Lower lobe of right lung (tissue), 2 donors: ENCODE measurements around the gene FFAR1. TPM values are rescaled to one million over a fixed set of nuclear protein-coding genes. Genes with fewer than 3 reads are reported as not detected.
A peak's percentile ranks its signal among the peaks of the same experiment; 100 is the strongest.

Experiments
- ATAC-seq, 2 donors: fragments of 200-7000 bp; cut with Tn5 transposase; one replicate each; pipeline ENCODE4 v1.9.1; 2020 to 2022; ENCODE audit warnings: mild to moderate bottlenecking in 2 of 2, moderate library complexity in 2 of 2
- DNase-seq: peaks from one replicate; pipeline ENCODE4 v3.0.0-alpha.2; 2020
- H3K27ac ChIP-seq: fragments of 200-600 bp; one replicate; pipeline ENCODE4 v1.8.0; 2022
- H3K27me3 ChIP-seq: fragments of 200-600 bp; one replicate; pipeline ENCODE4 v1.8.0; 2022; ENCODE audit warnings: low read depth
- H3K36me3 ChIP-seq: fragments of 200-600 bp; one replicate; pipeline ENCODE4 v1.8.0; 2022; ENCODE audit warnings: mild to moderate bottlenecking
- H3K4me1 ChIP-seq: fragments of 200-600 bp; one replicate; pipeline ENCODE4 v1.8.0; 2022
- H3K4me3 ChIP-seq: fragments of 200-600 bp; one replicate; pipeline ENCODE4 v1.8.0; 2022; ENCODE audit warnings: mild to moderate bottlenecking
- H3K9me3 ChIP-seq: fragments of 200-600 bp; one replicate; pipeline ENCODE4 v1.8.0; 2022
- CTCF ChIP-seq: fragments of 200-600 bp; IDR thresholded peaks from one replicate; pipeline ENCODE4 v1.8.0; 2022; ENCODE audit warnings: antibody characterized with exemption, mild to moderate bottlenecking
- intact Hi-C: fragments of 100-400 bp; cut with DNase I; formaldehyde crosslinking; loops from one replicate; pipeline ENCODE4 v1.11.0; 2022
- microRNA-seq: library from miRNA; unstranded; fragments of <30 nt; microRNA quantifications from one replicate; pipeline ENCODE4 v1.2.0, GENCODE V29; 2020; ENCODE audit warnings: borderline number of aligned reads
- total RNA-seq: library from RNA; stranded (reverse); fragmentation: NEBNext Ultra II Directional; extraction: Animal tissue kit (Norgen Biotek cat#: 25700); gene quantifications from one replicate; pipeline ENCODE4 v1.2.1, GENCODE V29; 2021
- donor health status: DM: no; HTN: yes; CAD: no; lungs with severe emphysema.

The FFAR1 gene
- total RNA-seq, 1 donor from 2014 or later, result not detected

DNA sequence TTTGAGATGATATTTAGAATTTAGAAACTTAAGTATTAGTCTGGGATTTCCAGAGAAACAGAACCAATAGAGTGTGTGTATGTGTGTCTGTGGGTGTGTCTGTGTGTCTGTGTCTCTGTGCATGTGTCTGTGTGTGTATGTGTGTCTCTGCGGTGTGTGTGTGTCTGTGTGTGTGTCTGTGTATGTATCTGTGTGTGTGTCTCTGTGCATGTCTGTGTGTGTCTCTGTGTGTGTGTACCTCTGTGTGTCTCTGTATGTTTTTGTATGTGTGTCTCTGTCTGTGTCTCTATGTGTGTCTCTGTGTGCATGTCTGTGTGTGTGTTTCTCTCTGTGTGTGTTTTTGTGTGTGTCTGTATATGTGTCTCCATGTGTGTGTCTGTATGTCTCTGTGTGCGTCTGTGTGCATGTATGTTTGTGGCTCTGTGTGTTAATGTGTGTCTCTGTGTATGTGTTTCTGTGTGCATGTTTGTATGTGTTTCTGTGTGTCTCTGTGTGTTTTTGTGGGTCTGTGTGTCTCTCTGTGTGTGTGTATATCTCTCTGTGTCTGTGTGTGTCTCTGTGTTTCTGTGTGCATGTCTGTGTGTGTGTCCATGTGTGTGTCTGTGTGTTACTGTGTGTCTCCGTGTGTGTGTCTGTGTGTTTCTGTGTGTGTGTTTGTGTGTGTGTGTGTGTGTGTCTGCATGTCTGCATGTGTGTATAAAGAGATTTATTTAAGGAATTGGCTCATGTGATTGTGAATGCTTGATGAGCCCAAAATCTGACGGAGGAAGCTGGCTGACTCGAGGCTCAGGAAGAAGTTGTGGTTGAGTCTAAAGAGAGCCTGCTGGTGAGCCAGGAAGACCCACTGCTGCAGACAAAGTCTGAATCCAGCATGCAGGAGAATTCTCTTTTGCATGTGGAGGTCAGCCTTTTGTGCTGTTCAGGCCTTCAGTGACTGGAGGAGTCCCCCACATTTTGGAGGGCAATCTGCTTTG, 45.3 kb downstream of the FFAR1 start:
- intact Hi-C loops, result no loop called here
- ATAC-seq (no peak), DNase-seq (no peak)
- no peak overlapping the region for H3K4me3 ChIP-seq
- no peaks in the 10 kb centered on the region for H3K27me3 ChIP-seq
- no peaks in the 10 kb centered on the region for H3K9me3 ChIP-seq
- H3K27ac ChIP-seq, result no peak overlapping the region
- H3K36me3 ChIP-seq, result no peaks in the 10 kb centered on the region
- no peaks in the 10 kb centered on the region for H3K4me1 ChIP-seq
- no peak for TF ChIP-seq CTCF

- no peak for DNase-seq
Measured at GRCh38 chr19:35395382-35396199, 47.9 kb downstream of the FFAR1 start.

GRCh38 chr19:35396240-35396885, 48.7 kb downstream of the FFAR1 start:
- intact Hi-C loops, result no loop called here
- no peaks in the 10 kb centered on the region for H3K4me1 ChIP-seq
- ATAC-seq (no peak), DNase-seq (no peak)
- H3K27me3 ChIP-seq, result no peaks in the 10 kb centered on the region
- H3K4me3 ChIP-seq, result no peak overlapping the region
- no peaks in the 10 kb centered on the region for H3K36me3 ChIP-seq
- no peak for TF ChIP-seq CTCF
- H3K9me3 ChIP-seq, result no peaks in the 10 kb centered on the region
- H3K27ac ChIP-seq, result no peak overlapping the region

More at GRCh38 chr19:35395382-35396199, 47.9 kb downstream of the FFAR1 start:
- intact Hi-C loops, result no loop called here
- H3K36me3 ChIP-seq, result no peaks in the 10 kb centered on the region
- no peak overlapping the region for H3K4me3 ChIP-seq
- H3K4me1 ChIP-seq, result no peaks in the 10 kb centered on the region
- no peak overlapping the region for H3K27ac ChIP-seq
- H3K9me3 ChIP-seq, result no peaks in the 10 kb centered on the region
- peak; percentile 32 to 54 for ATAC-seq
- no peaks in the 10 kb centered on the region for H3K27me3 ChIP-seq
- TF ChIP-seq CTCF, result no peak

GRCh38 chr19:35397064-35397463, 49.4 kb downstream of the FFAR1 start:
- no peak overlapping the region for H3K4me3 ChIP-seq
- no peaks in the 10 kb centered on the region for H3K27me3 ChIP-seq
- no peaks in the 10 kb centered on the region for H3K4me1 ChIP-seq
- DNase-seq (no peak), ATAC-seq (no peak)
- no peaks in the 10 kb centered on the region for H3K9me3 ChIP-seq
- intact Hi-C loops, result no loop called here
- no peak overlapping the region for H3K27ac ChIP-seq
- no peaks in the 10 kb centered on the region for H3K36me3 ChIP-seq
- TF ChIP-seq CTCF, result no peak

Small RNA genes lying within 50 kb of the gene (microRNA-seq; reads per million reads assigned to microRNA genes)
- gene MIR5196, result not detected

Other genes with a start within 250 kb of the FFAR1 start
- gene FXYD3, start 232.1 kb upstream of the FFAR1 start, total RNA-seq, result 135 TPM
- 6.3 TPM for gene LGI4, start 212.8 kb upstream of the FFAR1 start, total RNA-seq
- 49.7 TPM for gene FXYD1, start 209.1 kb upstream of the FFAR1 start, total RNA-seq
- gene FXYD7, start 204.6 kb upstream of the FFAR1 start, total RNA-seq, result not detected
- gene FXYD5, start 193.2 kb upstream of the FFAR1 start, total RNA-seq, result 152 TPM
- gene FAM187B, start 119.2 kb upstream of the FFAR1 start, total RNA-seq, result 0.41 TPM
- gene LSR, start 98.9 kb upstream of the FFAR1 start, total RNA-seq, result 74.1 TPM
- gene USF2, start 78.9 kb upstream of the FFAR1 start, total RNA-seq, result 171 TPM
- gene HAMP, start 65.4 kb upstream of the FFAR1 start, total RNA-seq, result not detected
- not detected for gene MAG, start 55.7 kb upstream of the FFAR1 start, total RNA-seq
- 19.1 TPM for gene CD22, start 18.7 kb upstream of the FFAR1 start, total RNA-seq
- gene FFAR3, start 10.6 kb downstream of the FFAR1 start, total RNA-seq, result not detected
- gene GPR42, start 23.2 kb downstream of the FFAR1 start, total RNA-seq, result not detected
- 4.7 TPM for gene FFAR2, start 100.4 kb downstream of the FFAR1 start, total RNA-seq
- 0.89 TPM for gene KRTDAP, start 142.6 kb downstream of the FFAR1 start, total RNA-seq
- gene DMKN, start 165.7 kb downstream of the FFAR1 start, total RNA-seq, result 70.7 TPM
- not detected for gene SBSN, start 180.4 kb downstream of the FFAR1 start, total RNA-seq
- gene GAPDHS, start 185.6 kb downstream of the FFAR1 start, total RNA-seq, result not detected
- 81.6 TPM for gene TMEM147, start 197.7 kb downstream of the FFAR1 start, total RNA-seq
- not detected for gene ATP4A, start 215.8 kb downstream of the FFAR1 start, total RNA-seq
- gene PMIS2, start 238.3 kb downstream of the FFAR1 start, total RNA-seq, result not detected